Endothelial cell of umbilical vein (primary cell): ENCODE measurements around the gene VPS37C. TPM values are rescaled to one million over a fixed set of nuclear protein-coding genes. Genes with fewer than 3 reads are reported as not detected.

Source experiments
- BruUV-seq: library from RNA; stranded (reverse); fragments of 400-500 nt; replicated peaks from 2 replicates; lab custom pipeline; 2021; lab: Mats Ljungman, UMichigan
- CTCF ChIA-PET: fragments of 300-600, 350-600 bp; sonication (Branson Sonifier 250); formaldehyde crosslinking; loops from one replicate; lab custom pipeline; 2021; ENCODE audit warnings: antibody characterized with exemption, inconsistent platforms; lab: Charles Lee
- POLR2A ChIA-PET: fragments of 300-600, 350-600 bp; sonication (Branson Sonifier 250); formaldehyde crosslinking; loops from one replicate; lab custom pipeline; 2021; ENCODE audit warnings: antibody characterized with exemption, inconsistent platforms; lab: Charles Lee
- DNase-seq: peaks from one replicate; pipeline ENCODE4 v3.0.0-alpha.2; 2011; ENCODE audit warnings: low read depth, low spot score
- FAIRE-seq: peaks from 2 replicates; lab custom pipeline; 2011; peaks lifted over from hg19 to GRCh38; lab: Jason Lieb, UNC
- H2AFZ ChIP-seq: 2 replicates; pipeline ENCODE4 v1.6.0; 2012; ENCODE audit warnings: low read depth, low read length, control low read depth, inconsistent platforms
- H3K27ac ChIP-seq: 2 replicates; pipeline ENCODE4 v1.5.1; 2011; ENCODE audit warnings: low read depth, mild to moderate bottlenecking, control low read depth, low read length, moderate library complexity; ENCODE audit not compliant: insufficient read depth
- H3K27me3 ChIP-seq, 2 experiments: 2 replicates each; pipeline versions ENCODE4 v1.6.0 to v1.6.1; 2011; ENCODE audit warnings: low read length in 2 of 2, mixed read lengths in 1 of 2; ENCODE audit not compliant: control insufficient read depth in 2 of 2, insufficient read depth in 2 of 2
- H3K36me3 ChIP-seq, 2 experiments: 2 replicates in 1 of 2; 3 replicates in 1 of 2; pipeline ENCODE4 v1.5.1; 2011; ENCODE audit warnings: low read length in 2 of 2, mild to moderate bottlenecking in 1 of 2, moderate library complexity in 1 of 2; ENCODE audit not compliant: control insufficient read depth in 2 of 2, insufficient read depth in 2 of 2; ENCODE audit errors: extremely low read depth in 1 of 2
- H3K4me1 ChIP-seq: 3 replicates; pipeline ENCODE4 v1.5.1; 2011; ENCODE audit warnings: mild to moderate bottlenecking, low read length; ENCODE audit not compliant: control insufficient read depth, insufficient read depth; ENCODE audit errors: extremely low read depth
- H3K4me2 ChIP-seq: 2 replicates; pipeline ENCODE4 v1.6.1; 2011; ENCODE audit warnings: low read length, control low read depth, mixed read lengths; ENCODE audit not compliant: insufficient read depth
- H3K4me3 ChIP-seq, 3 experiments: fragments of 200-600 bp in 1 of 3; sonication (generic), shearing (Covaris generic) in 1 of 3; replicated peaks in 1 of 3; 2 replicates each; pipeline ENCODE4 v1.5.1; 2011 to 2016; ENCODE audit warnings: control low read depth in 3 of 3, low read length in 3 of 3, mild to moderate bottlenecking in 2 of 3, inconsistent platforms in 1 of 3, low read depth in 1 of 3, moderate library complexity in 1 of 3; ENCODE audit not compliant: insufficient read depth in 1 of 3
- H3K79me2 ChIP-seq: 2 replicates; pipeline ENCODE4 v1.6.0; 2012; ENCODE audit warnings: low read length, inconsistent platforms; ENCODE audit not compliant: control insufficient read depth, insufficient read depth
- H3K9ac ChIP-seq: replicated peaks from 2 replicates; pipeline ENCODE3; 2011; ENCODE audit warnings: low read length, control low read depth; ENCODE audit not compliant: insufficient read depth; ENCODE audit errors: extremely low read depth
- H3K9me1 ChIP-seq: replicated peaks from 3 replicates; pipeline ENCODE4 v1.6.0; 2011; ENCODE audit warnings: mild to moderate bottlenecking, low read length; ENCODE audit not compliant: control insufficient read depth, insufficient read depth; ENCODE audit errors: extremely low read depth
- H3K9me3 ChIP-seq: replicated peaks from 2 replicates; pipeline ENCODE4 v1.5.1; 2012; ENCODE audit warnings: low read length, inconsistent platforms; ENCODE audit not compliant: control insufficient read depth, insufficient read depth
- H4K20me1 ChIP-seq: replicated peaks from 2 replicates; pipeline ENCODE3; 2011; ENCODE audit warnings: mild to moderate bottlenecking, low read length; ENCODE audit not compliant: control insufficient read depth, insufficient read depth; ENCODE audit errors: extremely low read depth
- FOS ChIP-seq: IDR thresholded peaks from 2 replicates; pipeline ENCODE4 v1.6.1; 2011; ENCODE audit warnings: mild to moderate bottlenecking, low read length, moderate library complexity, borderline replicate concordance; ENCODE audit not compliant: insufficient read depth
- GATA2 ChIP-seq: IDR thresholded peaks from 2 replicates; pipeline ENCODE4 v1.7.0; 2011; ENCODE audit warnings: low read depth, mild to moderate bottlenecking, moderate library complexity, mixed read lengths, low read length; ENCODE audit not compliant: insufficient read length, insufficient read depth
- JUN ChIP-seq: IDR thresholded peaks from 2 replicates; pipeline ENCODE4 v1.6.1; 2011; ENCODE audit warnings: borderline replicate concordance, low read depth; ENCODE audit not compliant: insufficient read length, insufficient read depth
- MYC ChIP-seq: IDR thresholded peaks from one replicate; pipeline ENCODE4 v1.6.1; 2011; ENCODE audit warnings: mild to moderate bottlenecking, low read depth, low read length
- POLR2A ChIP-seq: IDR thresholded peaks from 2 replicates; pipeline ENCODE4 v1.6.1; 2012; ENCODE audit warnings: low read depth, mild to moderate bottlenecking, control low read depth, low read length
- POLR2AphosphoS5 ChIP-seq: IDR thresholded peaks from 2 replicates; pipeline ENCODE4 v1.6.1; 2012; ENCODE audit warnings: low read depth, mild to moderate bottlenecking, control low read depth, low read length, moderate library complexity; ENCODE audit not compliant: insufficient read depth
- dilution Hi-C: fragments of 300-500 bp; cut with MboI; formaldehyde crosslinking; loops from one replicate; pipeline ENCODE4 v1.15.0; 2019; ENCODE audit warnings: low sequenced_read_pairs; ENCODE audit not compliant: extremely low pct_ligation_motif_present
- intact Hi-C: fragments of 100-400 bp; cut with micrococcal nuclease; formaldehyde crosslinking; loops from one replicate; pipeline ENCODE4 v1.10.0; 2022
- polyA plus RNA-seq, 4 experiments: library from polyadenylated mRNA; depleted of rRNA in 3 of 4; stranded (reverse) in 3 of 4; unstranded in 1 of 4; fragments of >200 nt; gene quantifications; 2 replicates each; pipeline versions ENCODE4 v1.2.1 to v1.2.3, GENCODE V29; 2011 to 2012; ENCODE audit warnings: missing spikeins in 1 of 4
- total RNA-seq: library from RNA; stranded (reverse); gene quantifications from 2 replicates; pipeline ENCODE4 v1.2.3, GENCODE V29; 2021
- TF ChIP-seq, protein P1 (sequence below): IDR thresholded peaks from 2 replicates; pipeline ENCODE4 v1.6.1; 2011; ENCODE audit not compliant: insufficient read depth, insufficient read length
- TF ChIP-seq, protein P2 (sequence below), 2 donors: IDR thresholded peaks; 1 replicate in 1 of 2; 2 replicates in 1 of 2; pipeline ENCODE4 v1.5.1; 2011; ENCODE audit warnings: low read length in 2 of 2, mild to moderate bottlenecking in 2 of 2, moderate library complexity in 2 of 2, control low read depth in 1 of 2, inconsistent platforms in 1 of 2, low read depth in 1 of 2; ENCODE audit not compliant: insufficient read depth in 1 of 2; ENCODE audit errors: extremely low read depth in 1 of 2

VPS37C gene
- total and polyA plus RNA-seq, 2 donors (not counting 3 experiments of a cell fraction or from before 2014, with no cell fraction given): 17.7 to 23.4 TPM

- POLR2A ChIA-PET: no interaction called here
- Histone ChIP-seq H4K20me1 (no peaks in the 10 kb centered on the region), H3K79me2 (no peaks in the 10 kb centered on the region), H3K27ac (no peak overlapping the region), H3K9me3 (no peaks in the 10 kb centered on the region), H3K9me1 (no peaks in the 10 kb centered on the region), H3K4me3 (no peak overlapping the region), H3K4me1 (peaks cover 3% of the 10 kb centered on the region), H3K27me3 (no peaks in the 10 kb centered on the region), H3K36me3 (peaks cover 0 to 11% of the 10 kb centered on the region in 2 experiments), H3K4me2 (no peak overlapping the region), H2AFZ (no peak overlapping the region), H3K9ac (no peak overlapping the region)
- DNase-seq (no peak), FAIRE-seq (no peak)
- BruUV-seq: no TSS peak
- CTCF ChIA-PET: interaction anchor here (0.9 to 1.8 kb wide), 2 partner anchors 162 to 302 kb away, joined by 3 to 5 read pairs; no protein-coding TSS in a partner anchor
- no peak for TF ChIP-seq FOS
- TF ChIP-seq POLR2A: no peak
- no peak for TF ChIP-seq GATA2
- no peak for TF ChIP-seq JUN
- TF ChIP-seq POLR2AphosphoS5: no peak
- TF ChIP-seq, protein P1, sequence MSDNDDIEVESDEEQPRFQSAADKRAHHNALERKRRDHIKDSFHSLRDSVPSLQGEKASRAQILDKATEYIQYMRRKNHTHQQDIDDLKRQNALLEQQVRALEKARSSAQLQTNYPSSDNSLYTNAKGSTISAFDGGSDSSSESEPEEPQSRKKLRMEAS: no peak
- no peak for TF ChIP-seq MYC
- TF ChIP-seq, protein P2, sequence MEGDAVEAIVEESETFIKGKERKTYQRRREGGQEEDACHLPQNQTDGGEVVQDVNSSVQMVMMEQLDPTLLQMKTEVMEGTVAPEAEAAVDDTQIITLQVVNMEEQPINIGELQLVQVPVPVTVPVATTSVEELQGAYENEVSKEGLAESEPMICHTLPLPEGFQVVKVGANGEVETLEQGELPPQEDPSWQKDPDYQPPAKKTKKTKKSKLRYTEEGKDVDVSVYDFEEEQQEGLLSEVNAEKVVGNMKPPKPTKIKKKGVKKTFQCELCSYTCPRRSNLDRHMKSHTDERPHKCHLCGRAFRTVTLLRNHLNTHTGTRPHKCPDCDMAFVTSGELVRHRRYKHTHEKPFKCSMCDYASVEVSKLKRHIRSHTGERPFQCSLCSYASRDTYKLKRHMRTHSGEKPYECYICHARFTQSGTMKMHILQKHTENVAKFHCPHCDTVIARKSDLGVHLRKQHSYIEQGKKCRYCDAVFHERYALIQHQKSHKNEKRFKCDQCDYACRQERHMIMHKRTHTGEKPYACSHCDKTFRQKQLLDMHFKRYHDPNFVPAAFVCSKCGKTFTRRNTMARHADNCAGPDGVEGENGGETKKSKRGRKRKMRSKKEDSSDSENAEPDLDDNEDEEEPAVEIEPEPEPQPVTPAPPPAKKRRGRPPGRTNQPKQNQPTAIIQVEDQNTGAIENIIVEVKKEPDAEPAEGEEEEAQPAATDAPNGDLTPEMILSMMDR (IDR thresholded peaks at IDR 0.05; ENCODE audit: extremely low read depth in 1 of 2, insufficient read depth in 1 of 2, low read depth in 1 of 2, low read length in 2 of 2): no peak
- intact Hi-C loops: loop anchor here (10.0 kb wide), 1 partner anchor 218 kb away; the partner anchor contains the start of gene TMEM109
- dilution Hi-C loops: no loop called here
Observed at GRCh38 chr11:61132646-61133045, 28.6 kb downstream of the VPS37C start.
